Measurements from ENCODE around the gene KIAA0319L. TPM values are rescaled to one million over a fixed set of nuclear protein-coding genes. Genes with fewer than 3 reads are reported as not detected.

Gene KIAA0319L
- total RNA-seq, 1 donor = 63.0 TPM

GRCh38 chr1:35432231-35432630 lies 125.0 kb downstream of the KIAA0319L start:
- no peak for TF ChIP-seq CTCF (IDR thresholded peaks at IDR 0.05; ENCODE audit: insufficient read depth, low read depth, low read length)
- DNase-seq (ENCODE audit: low read depth) = no peak
- no peak overlapping the region for H3K4me3 ChIP-seq (ENCODE audit: low read depth, low read length)

GRCh38 chr1:35431173-35431599 lies 126.0 kb downstream of the KIAA0319L start:
- TF ChIP-seq CTCF (IDR thresholded peaks at IDR 0.05; ENCODE audit: insufficient read depth, low read depth, low read length) = no peak
- DNase-seq (ENCODE audit: low read depth) = peak; percentile 99
- H3K4me3 ChIP-seq (ENCODE audit: low read depth, low read length) = no peak overlapping the region

GRCh38 chr1:35430762-35431161 lies 126.4 kb downstream of the KIAA0319L start:
- no peak for DNase-seq (ENCODE audit: low read depth)
- TF ChIP-seq CTCF (IDR thresholded peaks at IDR 0.05; ENCODE audit: insufficient read depth, low read depth, low read length) = no peak
- no peak overlapping the region for H3K4me3 ChIP-seq (ENCODE audit: low read depth, low read length)

- no peak for DNase-seq (ENCODE audit: low read depth)
- no peak for TF ChIP-seq CTCF (IDR thresholded peaks at IDR 0.05; ENCODE audit: insufficient read depth, low read depth, low read length)
- no peak overlapping the region for H3K4me3 ChIP-seq (ENCODE audit: low read depth, low read length)
These were observed 128.8 kb downstream of the KIAA0319L start for GRCh38 chr1:35428360-35428759.

GRCh38 chr1:35426097-35426586 lies 131.1 kb downstream of the KIAA0319L start:
- H3K4me3 ChIP-seq (ENCODE audit: low read depth, low read length) = no peak overlapping the region
- no peak for DNase-seq (ENCODE audit: low read depth)
- TF ChIP-seq CTCF (IDR thresholded peaks at IDR 0.05; ENCODE audit: insufficient read depth, low read depth, low read length) = no peak

GRCh38 chr1:35408925-35409324 lies 148.3 kb downstream of the KIAA0319L start:
- no peak for TF ChIP-seq CTCF (IDR thresholded peaks at IDR 0.05; ENCODE audit: insufficient read depth, low read depth, low read length)
- H3K4me3 ChIP-seq (ENCODE audit: low read depth, low read length) = no peak overlapping the region
- DNase-seq (ENCODE audit: low read depth) = no peak

GRCh38 chr1:35407743-35408142 lies 149.5 kb downstream of the KIAA0319L start:
- no peak for TF ChIP-seq CTCF (IDR thresholded peaks at IDR 0.05; ENCODE audit: insufficient read depth, low read depth, low read length)
- no peak for DNase-seq (ENCODE audit: low read depth)
- H3K4me3 ChIP-seq (ENCODE audit: low read depth, low read length) = no peak overlapping the region

Data from fibroblast of villous mesenchyme (primary cell).